Gastrocnemius medialis (tissue), 4 donors: ENCODE data around the gene PCDHA9. TPM values are rescaled to one million over a fixed set of nuclear protein-coding genes. Genes with fewer than 3 reads are reported as not detected.
"Not testable (repeated sequence)": the region's sequence is repeated elsewhere in the genome, so short reads cannot be mapped to it uniquely, and the experiment has no call there.

Source experiments
- ATAC-seq, 2 donors: fragments of 150-250 bp; one replicate each; pipeline ENCODE4 v1.9.1; 2016
- DNase-seq, 2 donors: peaks; one replicate each; pipeline ENCODE4 v3.0.0-alpha.2; 2019
- H3K27ac ChIP-seq, 4 donors: fragments of 200-600 bp; sonication (generic); 1 replicate in 1 of 4; 2 replicates in 3 of 4; pipeline ENCODE4 v1.5.1; 2016 to 2018; ENCODE audit warnings: mild to moderate bottlenecking in 2 of 4, moderate library complexity in 1 of 4
- H3K27me3 ChIP-seq, 3 donors: fragments of 200-600 bp; sonication (generic) in 2 of 3; 1 replicate in 1 of 3; 2 replicates in 2 of 3; pipeline versions ENCODE4 v1.5.1 to v1.6.0; 2016 to 2019; ENCODE audit warnings: mild to moderate bottlenecking in 1 of 3, moderate library complexity in 1 of 3
- H3K36me3 ChIP-seq, 2 donors: fragments of 200-600 bp; sonication (generic) in 1 of 2; one replicate each; pipeline ENCODE4 v1.5.1; 2017 to 2018
- H3K4me1 ChIP-seq, 2 donors: fragments of 200-600 bp; sonication (generic) in 1 of 2; one replicate each; pipeline ENCODE4 v1.5.1; 2016 to 2017; ENCODE audit warnings: mild to moderate bottlenecking in 2 of 2
- H3K4me3 ChIP-seq, 4 donors: fragments of 200-600 bp; sonication (generic) in 3 of 4; 1 replicate in 1 of 4; 2 replicates in 3 of 4; pipeline ENCODE4 v1.5.1; 2016 to 2019; ENCODE audit warnings: mild to moderate bottlenecking in 2 of 4
- H3K9me3 ChIP-seq, 3 donors: fragments of 200-600 bp; sonication (generic) in 2 of 3; 1 replicate in 1 of 3; 2 replicates in 2 of 3; pipeline ENCODE4 v1.5.1; 2016 to 2019
- CTCF ChIP-seq, 5 experiments: fragments of 450-650 bp in 3 of 5; fragments of 200-600 bp in 2 of 5; sonication (generic) in 2 of 5; IDR thresholded peaks in 4 of 5; conservative IDR thresholded peaks in 1 of 5; 1 replicate in 4 of 5; 2 replicates in 1 of 5; pipeline ENCODE4 v1.5.1; 2016 to 2019; ENCODE audit warnings: antibody characterized with exemption in 5 of 5, mild to moderate bottlenecking in 3 of 5, moderate library complexity in 3 of 5
- POLR2A ChIP-seq, 2 donors: fragments of 450-650 bp; IDR thresholded peaks; one replicate each; pipeline ENCODE4 v1.6.1; 2017; ENCODE audit warnings: antibody characterized with exemption in 2 of 2, mild to moderate bottlenecking in 2 of 2, moderate library complexity in 2 of 2
- in situ Hi-C, 4 donors: fragments of 200-750 bp; cut with MboI; loops; one replicate each; pipeline versions ENCODE4 v1.15.0 to v1.8.0; 2017; ENCODE audit warnings: low sequenced_read_pairs in 4 of 4
- intact Hi-C: fragments of 100-400 bp; cut with DNase I; formaldehyde crosslinking; loops from one replicate; pipeline ENCODE4 v1.15.1; 2023; ENCODE audit warnings: low total_unique reads
- total RNA-seq, 4 donors: library from RNA; depleted of rRNA; stranded (reverse); fragments of >200 nt; gene quantifications; one replicate each; pipeline versions ENCODE4 v1.1.0 to v1.2.3, GENCODE V29; 2016

Gene PCDHA9
- total RNA-seq, 4 donors from 2014 or later = 0.07 TPM; not detected in 2

- H3K4me1 ChIP-seq = no peaks in the 10 kb centered on the region
- H3K27me3 ChIP-seq = peaks cover 0 to 17% (median 14%) of the 10 kb centered on the region in 3 donors
- H3K9me3 ChIP-seq = no peaks in the 10 kb centered on the region
- H3K4me3 ChIP-seq = no peak overlapping the region
- no peak overlapping the region for H3K27ac ChIP-seq
- TF ChIP-seq CTCF (IDR thresholded peaks at IDR 0.05 in 4 of 5, conservative IDR thresholded peaks at IDR 0.05 in 1 of 5) = no peak
- TF ChIP-seq POLR2A (IDR thresholded peaks at IDR 0.05) = no peak
- no peaks in the 10 kb centered on the region for H3K36me3 ChIP-seq
- no peak for DNase-seq
- no peak for ATAC-seq
- intact Hi-C loops (no loop called here), in situ Hi-C loops (no loop called here)
Observed at GRCh38 chr5:140822281-140822629, 25.9 kb upstream of the PCDHA9 start.

GRCh38 chr5:140822969-140823368 lies 25.2 kb upstream of the PCDHA9 start:
- H3K27ac ChIP-seq, in situ Hi-C loops, H3K9me3 ChIP-seq, intact Hi-C loops, H3K4me3 ChIP-seq, ATAC-seq, H3K4me1 ChIP-seq, H3K36me3 ChIP-seq, DNase-seq: not testable (repeated sequence)
- peaks cover 0 to 23% (median 14%) of the 10 kb centered on the region in 3 donors for H3K27me3 ChIP-seq

- H3K36me3 ChIP-seq = no peaks in the 10 kb centered on the region
- H3K9me3 ChIP-seq = peaks cover 0 to 4% (median 0%) of the 10 kb centered on the region in 3 donors
- ATAC-seq (no peak), DNase-seq (no peak)
- intact Hi-C loops (no loop called here), in situ Hi-C loops (no loop called here)
- H3K27ac ChIP-seq = no peak overlapping the region
- no peak overlapping the region for H3K4me3 ChIP-seq
- no peak for TF ChIP-seq CTCF (IDR thresholded peaks at IDR 0.05 in 4 of 5, conservative IDR thresholded peaks at IDR 0.05 in 1 of 5)
- no peak for TF ChIP-seq POLR2A (IDR thresholded peaks at IDR 0.05)
- H3K27me3 ChIP-seq = peaks cover 0 to 24% (median 14%) of the 10 kb centered on the region in 3 donors
- H3K4me1 ChIP-seq = no peaks in the 10 kb centered on the region
Observed at GRCh38 chr5:140823475-140823874, 24.7 kb upstream of the PCDHA9 start.

GRCh38 chr5:140827704-140828361 lies 20.3 kb upstream of the PCDHA9 start, which contains the start of gene PCDHA6:
Gene PCDHA6 (plus strand): TSS chr5:140827960. CDS start chr5:140828092, 132 bp downstream.
- in situ Hi-C loops (no loop called here), intact Hi-C loops (no loop called here)
- H3K4me3 ChIP-seq = no peak within 1 kb of the TSS
- DNase-seq = no peak
- no peaks in the 10 kb centered on the region for H3K36me3 ChIP-seq
- TF ChIP-seq POLR2A (IDR thresholded peaks at IDR 0.05) = no peak
- no peak for TF ChIP-seq CTCF (IDR thresholded peaks at IDR 0.05 in 4 of 5, conservative IDR thresholded peaks at IDR 0.05 in 1 of 5)
- H3K27ac ChIP-seq = no peak within 1 kb of the TSS
- H3K4me1 ChIP-seq = no peaks in the 10 kb centered on the region
- H3K9me3 ChIP-seq = peaks cover 0 to 4% (median 0%) of the 10 kb centered on the region in 3 donors
- no peak for ATAC-seq
- peaks cover 0 to 21% (median 15%) of the 10 kb centered on the region in 3 donors for H3K27me3 ChIP-seq

- in situ Hi-C loops (no loop called here), intact Hi-C loops (no loop called here)
- no peak for ATAC-seq
- no peak for DNase-seq
- peaks cover 0 to 4% (median 0%) of the 10 kb centered on the region in 3 donors for H3K9me3 ChIP-seq
- no peaks in the 10 kb centered on the region for H3K36me3 ChIP-seq
- H3K4me1 ChIP-seq = no peaks in the 10 kb centered on the region
- TF ChIP-seq CTCF (IDR thresholded peaks at IDR 0.05 in 4 of 5, conservative IDR thresholded peaks at IDR 0.05 in 1 of 5) (no peak), POLR2A (IDR thresholded peaks at IDR 0.05) (no peak)
- peaks cover 0 to 21% (median 15%) of the 10 kb centered on the region in 3 donors for H3K27me3 ChIP-seq
- no peak overlapping the region for H3K27ac ChIP-seq
- no peak overlapping the region for H3K4me3 ChIP-seq
Observed at GRCh38 chr5:140828362-140828737, 19.8 kb upstream of the PCDHA9 start.

- DNase-seq, ATAC-seq, in situ Hi-C loops, H3K4me1 ChIP-seq, H3K9me3 ChIP-seq, H3K27ac ChIP-seq, intact Hi-C loops, H3K4me3 ChIP-seq, H3K36me3 ChIP-seq: not testable (repeated sequence)
- H3K27me3 ChIP-seq = peaks cover 0 to 21% (median 15%) of the 10 kb centered on the region in 3 donors
Observed at GRCh38 chr5:140829511-140830501, 18.4 kb upstream of the PCDHA9 start.
